Muscle layer of colon (tissue), 2 donors: Measurements from ENCODE around the gene CRYBB3.
"Not testable (repeated sequence)": the region's sequence is repeated elsewhere in the genome, so short reads cannot be mapped to it uniquely, and the experiment has no call there.

Experiments
- H3K27ac ChIP-seq: one replicate; pipeline ENCODE4 v1.7.0; 2013; ENCODE audit warnings: low read depth, mild to moderate bottlenecking, low read length, moderate library complexity
- H3K27me3 ChIP-seq, 2 donors: one replicate each; pipeline ENCODE4 v1.7.0; 2013; ENCODE audit warnings: low read length in 2 of 2, mild to moderate bottlenecking in 2 of 2; ENCODE audit not compliant: insufficient read depth in 2 of 2, control insufficient read depth in 1 of 2
- H3K36me3 ChIP-seq: one replicate; pipeline ENCODE4 v1.7.0; 2013; ENCODE audit warnings: mild to moderate bottlenecking, low read length; ENCODE audit not compliant: insufficient read depth
- H3K4me1 ChIP-seq: one replicate; pipeline ENCODE4 v1.7.0; 2013; ENCODE audit warnings: mild to moderate bottlenecking, low read length; ENCODE audit not compliant: insufficient read depth
- H3K4me3 ChIP-seq, 2 donors: one replicate each; pipeline ENCODE4 v1.7.0; 2013; ENCODE audit warnings: low read length in 2 of 2, low read depth in 1 of 2, mild to moderate bottlenecking in 1 of 2, moderate library complexity in 1 of 2
- H3K9ac ChIP-seq: one replicate; pipeline ENCODE4 v1.7.0; 2013; ENCODE audit warnings: low read length
- H3K9me3 ChIP-seq: one replicate; pipeline ENCODE4 v1.7.0; 2013; ENCODE audit warnings: mild to moderate bottlenecking, low read length
- donor health status: abdominal sarcoma.
- donor health status: Adenocarcinoma of cecum.

CRYBB3 gene

DNA sequence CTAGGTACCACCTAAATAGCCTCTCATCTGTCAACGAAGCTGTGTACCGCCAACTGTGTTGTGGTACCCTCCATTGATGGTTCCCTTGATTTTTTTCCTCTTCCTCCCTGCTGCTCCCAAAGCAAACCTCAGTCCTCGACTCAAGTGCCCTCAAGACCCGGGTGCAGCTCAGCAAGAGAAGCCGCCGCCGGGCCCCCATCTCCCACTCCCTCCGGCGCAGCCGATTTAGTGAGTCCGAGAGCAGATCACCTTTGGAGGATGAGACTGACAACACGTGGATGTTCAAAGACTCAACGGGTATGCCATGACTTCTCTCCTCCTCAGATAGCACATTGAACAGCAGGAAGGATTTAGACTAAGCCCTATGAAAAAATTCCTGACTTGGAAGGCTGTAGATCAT is 22.4 kb upstream of the CRYBB3 start:
- no peaks in the 10 kb centered on the region for H3K9me3 ChIP-seq
- H3K36me3 ChIP-seq = peaks cover 12% of the 10 kb centered on the region
- no peak overlapping the region for H3K27ac ChIP-seq
- no peak overlapping the region for H3K4me3 ChIP-seq
- no peak overlapping the region for H3K9ac ChIP-seq
- no peaks in the 10 kb centered on the region for H3K4me1 ChIP-seq
- no peaks in the 10 kb centered on the region for H3K27me3 ChIP-seq

GRCh38 chr22:25177895-25178294 is 21.8 kb upstream of the CRYBB3 start:
- H3K9ac ChIP-seq = no peak overlapping the region
- H3K27me3 ChIP-seq = no peaks in the 10 kb centered on the region
- H3K36me3 ChIP-seq = peaks cover 12% of the 10 kb centered on the region

DNA sequence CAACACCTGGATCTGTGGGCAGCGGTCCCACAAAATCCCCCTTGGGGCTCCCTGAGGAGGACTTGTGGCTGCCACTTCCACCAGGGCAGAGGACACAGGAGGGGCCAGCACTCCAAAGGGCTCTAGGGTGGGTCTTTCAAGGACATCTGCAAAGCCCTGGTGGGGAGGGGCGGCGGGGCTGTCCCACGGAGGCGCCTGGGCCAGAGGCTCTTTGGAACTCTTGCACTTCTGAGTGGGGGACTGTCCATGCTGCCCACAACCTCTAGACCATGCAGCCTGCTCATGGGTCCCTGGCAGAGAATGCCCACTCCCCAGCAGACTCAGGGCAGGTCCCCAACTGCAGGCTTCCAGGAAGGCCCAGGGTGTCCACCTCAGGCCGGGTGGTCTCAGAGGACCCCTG is 21.3 kb upstream of the CRYBB3 start:
- H3K4me1 ChIP-seq, H3K4me3 ChIP-seq, H3K27me3 ChIP-seq, H3K9me3 ChIP-seq, H3K9ac ChIP-seq, H3K27ac ChIP-seq: not testable (repeated sequence)
- peaks cover 12% of the 10 kb centered on the region for H3K36me3 ChIP-seq

More at GRCh38 chr22:25177895-25178294, 21.8 kb upstream of the CRYBB3 start:
- Histone ChIP-seq H3K9me3 (no peaks in the 10 kb centered on the region), H3K27ac (no peak overlapping the region), H3K4me1 (no peaks in the 10 kb centered on the region), H3K4me3 (no peak overlapping the region)

DNA sequence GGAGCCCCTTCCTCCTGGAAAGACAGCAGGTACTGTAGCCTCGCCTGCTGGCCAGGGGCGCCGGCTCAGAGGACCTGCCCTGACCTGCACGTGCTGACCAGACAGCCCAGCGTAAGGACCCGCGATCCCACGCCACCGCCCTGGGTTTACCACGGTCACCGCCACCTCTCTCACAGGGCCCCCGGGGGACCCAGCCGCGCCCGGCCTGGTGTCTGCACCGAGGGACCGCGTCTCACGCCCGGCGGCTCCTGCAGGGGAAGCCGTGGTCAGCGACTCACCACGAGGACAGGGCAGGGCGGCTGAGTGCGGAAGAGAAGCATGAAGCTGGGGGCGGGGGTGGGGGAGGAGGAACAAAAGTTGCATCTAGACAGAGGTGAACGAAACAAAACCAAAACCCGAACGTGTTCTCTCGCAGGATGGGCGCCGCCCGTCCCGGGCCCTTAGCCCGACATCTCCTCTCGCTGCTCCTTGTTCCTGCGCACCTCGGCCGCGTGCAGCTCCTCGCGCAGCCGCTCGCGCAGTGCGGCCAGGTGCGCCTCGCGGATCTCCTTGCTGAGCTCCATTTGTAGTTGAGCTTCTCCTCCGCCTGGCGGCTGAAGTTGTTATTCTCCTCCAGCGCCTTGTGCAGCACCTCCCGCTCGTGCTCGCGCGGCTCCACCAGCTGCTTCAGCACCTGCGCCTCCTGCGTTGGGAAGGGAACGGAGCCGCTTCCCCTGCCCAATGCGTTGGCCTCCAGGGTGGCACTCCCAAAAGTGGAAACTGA is 20.6 kb upstream of the CRYBB3 start:
- not testable (repeated sequence) for H3K4me3 ChIP-seq, H3K9me3 ChIP-seq, H3K27me3 ChIP-seq, H3K9ac ChIP-seq, H3K4me1 ChIP-seq, H3K27ac ChIP-seq
- peaks cover 12% of the 10 kb centered on the region for H3K36me3 ChIP-seq

DNA sequence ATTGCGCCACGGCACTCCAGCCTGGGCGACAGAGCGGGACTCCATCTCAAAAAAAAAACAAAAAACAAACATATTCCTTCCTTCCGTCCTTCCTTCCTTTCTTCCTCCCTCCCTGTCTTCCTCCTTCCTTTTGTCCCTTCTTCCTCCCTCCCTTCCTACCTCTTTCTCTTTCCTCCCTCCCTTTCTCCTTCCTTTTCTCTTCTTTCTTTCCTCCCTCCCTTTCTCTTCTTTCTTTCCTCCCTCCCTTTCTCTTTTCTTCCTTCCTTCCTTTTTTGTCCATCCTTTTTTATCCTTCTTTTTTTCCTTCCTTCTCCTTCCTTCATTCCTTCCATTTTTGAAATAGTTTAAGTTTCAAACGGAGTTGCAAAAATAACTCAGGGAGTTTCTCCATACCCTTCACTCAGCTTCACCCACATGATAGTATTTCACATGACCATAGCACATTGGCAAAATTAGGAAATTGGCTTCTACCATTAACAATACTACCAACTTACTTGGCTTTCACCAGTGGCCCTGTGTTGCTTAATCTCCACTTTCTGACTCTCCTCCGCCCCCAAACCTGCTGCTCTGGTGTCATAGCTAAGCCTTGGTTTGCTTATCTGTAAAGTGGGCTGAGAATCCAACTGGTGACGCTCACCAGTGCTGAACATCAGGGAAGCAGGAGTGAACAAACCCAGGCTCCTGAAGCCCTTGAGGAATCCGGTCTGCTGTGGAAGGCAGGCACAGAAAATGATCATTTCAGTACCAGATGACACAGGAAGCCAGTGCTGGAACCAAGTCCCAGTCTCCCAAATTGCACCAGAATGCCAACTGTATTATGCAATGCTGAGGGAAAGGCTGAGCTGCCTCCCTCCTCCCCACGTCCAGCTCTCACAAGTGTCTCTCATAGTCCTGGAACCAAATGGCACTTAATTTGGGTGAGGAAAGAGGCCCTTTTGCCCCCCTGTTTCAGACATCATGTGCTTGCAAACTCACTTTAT is 17.2 kb upstream of the CRYBB3 start:
- no peaks in the 10 kb centered on the region for H3K4me1 ChIP-seq
- H3K27me3 ChIP-seq = no peaks in the 10 kb centered on the region
- H3K36me3 ChIP-seq = no peaks in the 10 kb centered on the region
- no peak overlapping the region for H3K27ac ChIP-seq
- no peak overlapping the region for H3K9ac ChIP-seq
- no peak overlapping the region for H3K4me3 ChIP-seq
- no peaks in the 10 kb centered on the region for H3K9me3 ChIP-seq

DNA sequence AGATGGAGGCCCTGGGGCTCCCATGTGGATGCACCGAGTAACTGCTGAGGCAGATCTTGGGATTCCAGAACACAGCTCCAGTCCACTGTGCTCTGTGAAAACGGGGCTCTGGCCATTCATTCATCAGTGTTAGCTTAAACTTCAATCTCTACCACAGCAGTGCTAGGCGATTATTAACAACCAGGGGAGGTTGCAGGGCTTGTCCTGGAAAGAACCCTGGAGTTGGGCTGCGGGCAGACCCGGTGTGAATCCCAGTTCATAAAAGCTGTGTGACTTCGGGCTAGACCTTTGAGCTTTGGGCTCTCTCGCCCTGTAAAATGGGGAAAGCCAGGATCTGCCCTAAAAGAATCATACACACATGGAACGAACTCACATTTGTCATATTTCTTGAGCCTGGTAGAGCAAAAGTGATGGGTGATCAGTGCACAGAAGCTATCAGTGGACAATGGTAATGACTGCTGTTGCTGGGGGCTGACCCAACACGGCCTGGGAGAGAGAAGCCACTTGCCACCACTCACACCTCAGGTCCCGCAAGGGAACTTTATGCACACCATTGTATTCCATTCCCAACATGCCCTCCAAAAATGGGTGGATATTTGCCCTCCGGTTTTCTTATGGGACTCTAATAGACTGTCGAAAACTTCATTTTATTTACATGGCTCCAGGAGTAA is 15.6 kb upstream of the CRYBB3 start:
- H3K27ac ChIP-seq = no peak overlapping the region
- H3K4me1 ChIP-seq = no peaks in the 10 kb centered on the region
- H3K36me3 ChIP-seq = no peaks in the 10 kb centered on the region
- H3K9ac ChIP-seq = no peak overlapping the region
- H3K4me3 ChIP-seq = no peak overlapping the region
- no peaks in the 10 kb centered on the region for H3K27me3 ChIP-seq
- no peaks in the 10 kb centered on the region for H3K9me3 ChIP-seq

DNA sequence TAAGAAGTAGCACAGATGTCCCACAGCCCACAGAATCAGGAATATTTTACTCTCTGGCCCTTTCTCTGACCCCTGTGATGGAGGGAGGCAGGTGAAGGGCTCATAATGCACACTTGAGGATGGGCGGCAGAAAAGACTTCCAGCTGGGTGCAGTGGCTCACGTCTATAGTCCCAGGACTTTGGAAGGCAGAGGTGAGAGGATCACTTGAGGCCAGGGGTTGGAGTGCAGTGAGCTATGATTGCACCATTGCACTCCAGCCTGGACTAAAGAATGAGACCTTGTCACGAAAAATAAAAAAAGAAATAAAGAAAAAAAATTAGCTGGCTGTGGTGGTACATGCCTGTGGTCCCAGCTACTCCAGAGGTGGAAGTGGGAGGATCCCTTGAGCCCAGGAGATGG is 13.5 kb upstream of the CRYBB3 start:
- Histone ChIP-seq H3K4me1 (no peaks in the 10 kb centered on the region), H3K27ac (no peak overlapping the region), H3K36me3 (no peaks in the 10 kb centered on the region), H3K27me3 (no peaks in the 10 kb centered on the region), H3K4me3 (no peak overlapping the region), H3K9ac (no peak overlapping the region), H3K9me3 (no peaks in the 10 kb centered on the region)

DNA sequence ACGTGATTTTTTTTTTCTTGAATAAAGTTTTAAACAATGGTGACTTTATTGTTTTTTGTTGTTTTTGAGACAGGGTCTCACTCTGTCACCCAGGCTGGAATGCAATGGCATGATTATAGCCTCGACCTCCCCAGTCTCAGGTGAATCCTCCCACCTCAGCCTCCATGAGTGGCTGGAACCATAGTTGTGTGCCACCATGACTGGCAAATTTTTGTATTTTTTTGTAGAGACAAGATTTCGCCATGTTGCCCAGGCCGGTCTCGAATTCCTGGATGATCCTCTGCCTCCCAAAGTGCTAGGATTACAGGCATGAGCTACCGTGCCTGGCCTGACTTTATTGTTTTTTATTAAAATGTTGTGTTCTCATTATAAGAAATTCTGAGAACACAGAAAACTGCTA is 12.2 kb upstream of the CRYBB3 start:
- H3K36me3 ChIP-seq = no peaks in the 10 kb centered on the region
- H3K9ac ChIP-seq = no peak overlapping the region
- no peaks in the 10 kb centered on the region for H3K27me3 ChIP-seq

GRCh38 chr22:25192406-25192805 is 7.3 kb upstream of the CRYBB3 start:
- no peak overlapping the region for H3K9ac ChIP-seq
- H3K4me3 ChIP-seq = no peak overlapping the region
- no peaks in the 10 kb centered on the region for H3K36me3 ChIP-seq
- H3K4me1 ChIP-seq = no peaks in the 10 kb centered on the region
- H3K9me3 ChIP-seq = no peaks in the 10 kb centered on the region
- H3K27ac ChIP-seq = no peak overlapping the region
- no peaks in the 10 kb centered on the region for H3K27me3 ChIP-seq

More for the DNA sequence above, 12.2 kb upstream of the CRYBB3 start:
- Histone ChIP-seq H3K4me1 (no peaks in the 10 kb centered on the region), H3K9me3 (no peaks in the 10 kb centered on the region), H3K4me3 (no peak overlapping the region), H3K27ac (no peak overlapping the region)

DNA sequence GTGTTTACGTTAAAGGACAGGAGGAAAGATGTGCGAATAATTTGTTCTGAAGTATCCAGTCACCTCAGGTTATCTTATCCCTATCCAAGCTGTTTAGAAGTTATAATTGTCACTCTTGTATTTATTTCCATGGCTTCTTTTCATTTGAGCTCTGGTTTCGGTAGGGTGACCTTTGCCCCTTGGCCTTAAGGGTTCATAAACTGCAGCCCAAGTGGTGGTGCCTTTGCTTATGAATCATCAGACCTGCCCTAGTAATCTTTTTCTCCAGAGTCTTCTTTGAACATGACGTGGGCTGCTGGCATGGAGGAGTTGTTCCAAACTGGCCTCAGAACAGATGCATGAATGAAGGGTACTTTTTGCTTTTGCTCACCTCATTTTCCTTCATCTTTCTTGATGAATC is 6.5 kb upstream of the CRYBB3 start:
- no peaks in the 10 kb centered on the region for H3K9me3 ChIP-seq

DNA sequence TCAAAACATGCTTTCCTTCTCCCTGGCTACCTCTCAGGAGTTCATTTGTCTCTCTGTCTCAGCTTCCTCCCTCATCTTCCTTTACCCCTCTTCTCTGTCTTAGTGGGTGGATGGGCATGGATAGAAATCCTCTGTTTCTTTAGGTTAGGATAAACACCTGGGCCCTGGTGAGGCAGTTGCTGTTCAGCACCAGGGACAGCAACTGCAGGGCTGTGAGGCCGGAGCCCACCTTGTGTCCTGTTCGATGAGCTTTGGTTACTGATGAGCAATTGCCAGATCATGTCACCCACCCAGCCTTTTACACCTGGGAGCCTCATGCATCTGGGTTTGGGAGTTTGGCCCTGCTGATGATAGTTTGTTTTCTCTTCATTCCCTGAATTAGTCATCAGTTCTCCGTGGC is 6.1 kb upstream of the CRYBB3 start:
- Histone ChIP-seq H3K4me3 (no peak overlapping the region), H3K27ac (no peak overlapping the region), H3K27me3 (no peaks in the 10 kb centered on the region), H3K4me1 (no peaks in the 10 kb centered on the region), H3K9me3 (no peaks in the 10 kb centered on the region), H3K9ac (no peak overlapping the region), H3K36me3 (no peaks in the 10 kb centered on the region)

More for the DNA sequence above, 6.5 kb upstream of the CRYBB3 start:
- Histone ChIP-seq H3K36me3 (no peaks in the 10 kb centered on the region), H3K27ac (no peak overlapping the region), H3K4me1 (no peaks in the 10 kb centered on the region), H3K27me3 (no peaks in the 10 kb centered on the region), H3K4me3 (no peak overlapping the region), H3K9ac (no peak overlapping the region)
